BLaER1 (cell line): Measurements from ENCODE around the gene NLK.
A peak's percentile ranks its signal among the peaks of the same experiment; 100 is the strongest.

Source experiments
- H3K27ac ChIP-seq: shearing (Covaris generic); formaldehyde crosslinking; 2 replicates; pipeline ENCODE4 v1.8.1; 2022
- H3K27me3 ChIP-seq: shearing (Covaris generic); formaldehyde crosslinking; 2 replicates; pipeline ENCODE4 v1.8.1; 2022
- H3K36me3 ChIP-seq: shearing (Covaris generic); formaldehyde crosslinking; 2 replicates; pipeline ENCODE4 v1.8.1; 2022
- H3K4me1 ChIP-seq: shearing (Covaris generic); formaldehyde crosslinking; 2 replicates; pipeline ENCODE4 v1.8.1; 2022
- H3K4me2 ChIP-seq: shearing (Covaris generic); formaldehyde crosslinking; 2 replicates; pipeline ENCODE4 v1.8.1; 2022
- H3K4me3 ChIP-seq: shearing (Covaris generic); formaldehyde crosslinking; 2 replicates; pipeline ENCODE4 v1.8.1; 2022
- H3K9ac ChIP-seq: shearing (Covaris generic); formaldehyde crosslinking; 2 replicates; pipeline ENCODE4 v1.8.1; 2022
- H3K9me3 ChIP-seq: shearing (Covaris generic); formaldehyde crosslinking; 2 replicates; pipeline ENCODE4 v1.8.1; 2022
- H4K20me1 ChIP-seq: shearing (Covaris generic); formaldehyde crosslinking; 2 replicates; pipeline ENCODE4 v1.8.1; 2022
- Cebpa-rat ChIP-seq: shearing (Covaris generic); IDR thresholded peaks from 2 replicates; pipeline ENCODE4 v1.8.1; 2022

NLK gene

GRCh38 chr17:28119046-28119445 is 76.6 kb downstream of the NLK start:
- H3K27ac ChIP-seq: peak overlapping the region; percentile 35; the same call in 1 of the 2 replicates
- H3K4me3 ChIP-seq: no peak overlapping the region
- no peaks in the 10 kb centered on the region for H3K9me3 ChIP-seq
- no peak for TF ChIP-seq Cebpa-rat
- no peaks in the 10 kb centered on the region; the same call in 1 of the 2 replicates for H4K20me1 ChIP-seq
- H3K4me2 ChIP-seq: peak overlapping the region; percentile 68
- H3K4me1 ChIP-seq: peaks cover 31% of the 10 kb centered on the region
- no peaks in the 10 kb centered on the region for H3K27me3 ChIP-seq
- no peak overlapping the region for H3K9ac ChIP-seq
- H3K36me3 ChIP-seq: peaks cover 20% of the 10 kb centered on the region

- no peak overlapping the region for H3K4me2 ChIP-seq
- H3K27ac ChIP-seq: no peak overlapping the region
- no peaks in the 10 kb centered on the region for H3K27me3 ChIP-seq
- no peaks in the 10 kb centered on the region for H3K9me3 ChIP-seq
- TF ChIP-seq Cebpa-rat: no peak
- H3K9ac ChIP-seq: no peak overlapping the region
- peaks cover 31% of the 10 kb centered on the region for H3K4me1 ChIP-seq
- no peak overlapping the region for H3K4me3 ChIP-seq
- H4K20me1 ChIP-seq: no peaks in the 10 kb centered on the region; the same call in 1 of the 2 replicates
- H3K36me3 ChIP-seq: peaks cover 25% of the 10 kb centered on the region
Observed at GRCh38 chr17:28119560-28119959, 77.1 kb downstream of the NLK start.

GRCh38 chr17:28120766-28121165 is 78.3 kb downstream of the NLK start:
- H3K27me3 ChIP-seq: no peaks in the 10 kb centered on the region
- peaks cover 32% of the 10 kb centered on the region for H3K36me3 ChIP-seq
- no peak for TF ChIP-seq Cebpa-rat
- peaks cover 31% of the 10 kb centered on the region for H3K4me1 ChIP-seq
- no peak overlapping the region for H3K4me2 ChIP-seq
- no peak overlapping the region for H3K9ac ChIP-seq
- no peaks in the 10 kb centered on the region for H3K9me3 ChIP-seq
- no peaks in the 10 kb centered on the region; the same call in 1 of the 2 replicates for H4K20me1 ChIP-seq
- H3K4me3 ChIP-seq: no peak overlapping the region
- no peak overlapping the region for H3K27ac ChIP-seq

GRCh38 chr17:28124962-28125361 is 82.5 kb downstream of the NLK start:
- H3K27ac ChIP-seq: no peak overlapping the region
- no peaks in the 10 kb centered on the region for H3K27me3 ChIP-seq
- no peak overlapping the region for H3K4me3 ChIP-seq
- no peaks in the 10 kb centered on the region for H4K20me1 ChIP-seq
- H3K4me1 ChIP-seq: no peaks in the 10 kb centered on the region
- no peak overlapping the region for H3K4me2 ChIP-seq
- H3K9me3 ChIP-seq: no peaks in the 10 kb centered on the region
- TF ChIP-seq Cebpa-rat: no peak
- H3K9ac ChIP-seq: no peak overlapping the region
- peaks cover 48% of the 10 kb centered on the region for H3K36me3 ChIP-seq

DNA sequence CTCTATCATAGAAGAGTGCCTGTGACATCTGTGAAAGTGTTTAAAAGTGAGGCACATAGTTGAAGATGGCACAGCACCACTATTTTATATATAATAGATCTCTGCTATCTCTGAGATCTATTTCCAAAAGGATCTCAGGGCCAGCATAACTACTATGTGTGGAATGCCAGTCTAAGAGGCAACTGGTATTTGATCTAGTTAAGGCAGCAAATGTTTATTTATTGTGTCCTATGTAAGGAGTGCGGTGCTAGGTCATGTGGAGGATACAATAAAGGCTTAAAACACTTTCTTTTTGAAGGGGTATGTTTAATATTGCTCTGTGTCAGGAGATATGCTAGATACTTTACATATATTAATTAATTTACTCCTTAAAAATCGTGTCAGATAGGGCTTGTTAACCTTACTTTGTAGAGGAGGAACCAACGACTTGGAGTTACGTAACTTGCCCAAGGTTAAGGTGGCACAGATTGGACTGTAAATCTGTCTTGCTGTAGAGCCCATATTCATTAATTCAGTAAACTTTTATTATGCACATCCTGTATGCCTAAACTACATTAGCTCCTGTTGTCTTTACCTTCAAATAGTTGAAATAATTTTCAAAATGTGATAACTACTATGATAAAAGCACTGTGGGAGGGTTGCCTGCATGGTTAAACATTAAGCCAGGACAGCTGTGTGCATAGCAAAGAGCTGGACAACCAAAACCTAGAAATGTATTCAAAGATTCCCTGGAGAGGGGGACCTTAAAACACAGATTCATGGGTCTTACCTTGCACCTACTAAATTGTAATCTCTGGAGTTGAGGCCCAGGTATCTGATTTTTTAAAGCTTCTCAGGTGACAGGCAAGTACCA is 83.3 kb downstream of the NLK start:
- no peaks in the 10 kb centered on the region for H4K20me1 ChIP-seq
- H3K27ac ChIP-seq: no peak overlapping the region
- no peaks in the 10 kb centered on the region for H3K9me3 ChIP-seq
- H3K36me3 ChIP-seq: peaks cover 48% of the 10 kb centered on the region
- H3K4me3 ChIP-seq: no peak overlapping the region
- no peak overlapping the region for H3K9ac ChIP-seq
- H3K27me3 ChIP-seq: no peaks in the 10 kb centered on the region
- no peaks in the 10 kb centered on the region for H3K4me1 ChIP-seq
- TF ChIP-seq Cebpa-rat: no peak
- no peak overlapping the region for H3K4me2 ChIP-seq

DNA sequence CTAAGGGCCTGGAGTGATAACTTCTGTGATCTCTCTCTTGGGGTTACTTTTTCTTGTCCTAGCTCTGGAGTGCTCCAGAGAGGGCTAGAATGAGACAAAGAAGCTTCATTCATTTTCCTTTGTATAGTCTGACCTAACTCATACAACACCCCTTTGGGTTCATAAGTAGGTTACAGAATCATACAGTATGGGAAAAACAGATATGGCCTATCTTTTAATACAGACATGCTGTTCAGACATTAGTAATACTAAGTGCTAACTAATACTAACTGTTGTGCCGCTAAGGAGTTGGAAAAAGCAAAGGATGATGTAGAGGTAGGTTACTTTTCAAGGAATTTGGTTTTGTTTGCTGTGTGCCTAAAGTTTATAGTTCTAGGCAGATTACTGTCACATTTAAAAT is 84.7 kb downstream of the NLK start:
- H3K27ac ChIP-seq: no peak overlapping the region
- H3K4me1 ChIP-seq: no peaks in the 10 kb centered on the region
- H4K20me1 ChIP-seq: no peaks in the 10 kb centered on the region
- no peak overlapping the region for H3K9ac ChIP-seq
- peaks cover 52% of the 10 kb centered on the region for H3K36me3 ChIP-seq
- H3K9me3 ChIP-seq: no peaks in the 10 kb centered on the region
- no peak overlapping the region for H3K4me3 ChIP-seq
- H3K4me2 ChIP-seq: no peak overlapping the region
- no peaks in the 10 kb centered on the region for H3K27me3 ChIP-seq
- TF ChIP-seq Cebpa-rat: no peak

DNA sequence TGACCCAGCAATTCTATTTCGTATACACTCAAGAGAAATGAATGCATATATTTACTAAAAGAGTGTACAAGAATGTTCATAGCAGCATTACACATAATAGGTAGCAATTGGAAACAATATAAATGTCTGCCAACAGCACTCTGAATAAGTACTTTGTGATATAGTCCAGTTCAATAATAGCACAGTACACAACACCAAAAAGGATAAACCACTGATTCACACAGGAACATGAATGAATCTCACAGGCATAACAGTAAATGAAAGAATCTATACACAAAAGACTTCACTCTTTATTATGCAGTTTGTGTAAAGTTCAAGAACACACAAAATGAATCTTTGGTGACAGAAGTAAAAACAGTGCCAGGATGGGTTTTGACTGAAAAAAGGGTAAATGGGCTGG is 86.3 kb downstream of the NLK start:
- no peaks in the 10 kb centered on the region for H4K20me1 ChIP-seq
- H3K9me3 ChIP-seq: no peaks in the 10 kb centered on the region
- H3K4me1 ChIP-seq: no peaks in the 10 kb centered on the region
- TF ChIP-seq Cebpa-rat: no peak
- no peak overlapping the region for H3K27ac ChIP-seq
- no peak overlapping the region for H3K9ac ChIP-seq
- H3K36me3 ChIP-seq: peaks cover 54% of the 10 kb centered on the region
- no peak overlapping the region for H3K4me2 ChIP-seq
- no peak overlapping the region for H3K4me3 ChIP-seq
- no peaks in the 10 kb centered on the region for H3K27me3 ChIP-seq

DNA sequence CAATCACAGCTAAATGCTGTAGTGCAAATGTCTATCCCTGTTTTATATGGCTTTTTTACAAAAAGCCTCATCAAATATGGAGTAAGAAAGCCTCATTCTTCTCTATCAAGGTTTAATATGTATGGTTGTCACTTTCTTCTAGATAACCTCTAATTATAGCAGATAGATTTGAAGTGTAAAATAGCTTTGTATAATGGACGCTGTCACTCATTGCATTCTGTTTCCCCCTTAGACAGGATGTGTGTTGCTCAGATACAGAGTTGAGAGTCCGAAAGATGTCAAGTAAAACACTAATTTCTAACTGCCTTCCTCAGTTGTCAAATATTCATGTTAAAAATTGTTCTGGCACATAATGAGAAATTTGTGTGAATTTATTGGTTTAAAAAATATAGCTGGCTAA is 88.0 kb downstream of the NLK start:
- Histone ChIP-seq H3K9ac (no peak overlapping the region), H3K27me3 (no peaks in the 10 kb centered on the region), H3K36me3 (peaks cover 54% of the 10 kb centered on the region), H3K4me3 (no peak overlapping the region), H4K20me1 (no peaks in the 10 kb centered on the region), H3K4me2 (no peak overlapping the region), H3K9me3 (no peaks in the 10 kb centered on the region), H3K27ac (no peak overlapping the region), H3K4me1 (no peaks in the 10 kb centered on the region)
- no peak for TF ChIP-seq Cebpa-rat

GRCh38 chr17:28131599-28131998 is 89.1 kb downstream of the NLK start:
- Histone ChIP-seq H4K20me1 (no peaks in the 10 kb centered on the region), H3K27ac (no peak overlapping the region), H3K36me3 (peaks cover 50% of the 10 kb centered on the region), H3K4me2 (no peak overlapping the region), H3K9ac (no peak overlapping the region), H3K4me1 (no peaks in the 10 kb centered on the region), H3K27me3 (no peaks in the 10 kb centered on the region), H3K9me3 (no peaks in the 10 kb centered on the region), H3K4me3 (no peak overlapping the region)
- no peak for TF ChIP-seq Cebpa-rat

- H3K4me2 ChIP-seq: no peak overlapping the region
- no peak overlapping the region for H3K9ac ChIP-seq
- no peak for TF ChIP-seq Cebpa-rat
- H3K27me3 ChIP-seq: no peaks in the 10 kb centered on the region
- H4K20me1 ChIP-seq: no peaks in the 10 kb centered on the region
- no peaks in the 10 kb centered on the region for H3K9me3 ChIP-seq
- H3K27ac ChIP-seq: no peak overlapping the region
- H3K36me3 ChIP-seq: peaks cover 44% of the 10 kb centered on the region
- no peak overlapping the region for H3K4me3 ChIP-seq
- no peaks in the 10 kb centered on the region for H3K4me1 ChIP-seq
Observed at GRCh38 chr17:28133562-28133970, 91.1 kb downstream of the NLK start.
